Right lobe of liver (tissue), 4 donors: ENCODE measurements around the gene AFF2.

Experiments
- CTCF ChIP-seq, 4 donors: fragments of 200-600 bp in 3 of 4; fragments of 450-650 bp in 1 of 4; IDR thresholded peaks; one replicate each; pipeline versions ENCODE4 v1.5.1 to v1.8.0; 2016 to 2022; ENCODE audit warnings: antibody characterized with exemption in 4 of 4, mild to moderate bottlenecking in 2 of 4
- POLR2A ChIP-seq: fragments of 450-650 bp; IDR thresholded peaks from one replicate; pipeline ENCODE4 v1.6.1; 2017; ENCODE audit warnings: antibody characterized with exemption, mild to moderate bottlenecking
- donor health status: DM: no; HTN: no; CAD: no.
- donor health status: DM: no; HTN: no; CAD: no.
- donor health status: DM: no; HTN: yes; CAD: no.

- TF ChIP-seq CTCF (IDR thresholded peaks at IDR 0.05) (no peak), POLR2A (no peak)
These were observed 143.0 kb downstream of the AFF2 start for GRCh38 chrX:148643460-148643859.
